ENCODE measurements around the gene ZNRF3.
"Not testable (repeated sequence)": the region's sequence is repeated elsewhere in the genome, so short reads cannot be mapped to it uniquely, and the experiment has no call there.

ZNRF3 gene

DNA sequence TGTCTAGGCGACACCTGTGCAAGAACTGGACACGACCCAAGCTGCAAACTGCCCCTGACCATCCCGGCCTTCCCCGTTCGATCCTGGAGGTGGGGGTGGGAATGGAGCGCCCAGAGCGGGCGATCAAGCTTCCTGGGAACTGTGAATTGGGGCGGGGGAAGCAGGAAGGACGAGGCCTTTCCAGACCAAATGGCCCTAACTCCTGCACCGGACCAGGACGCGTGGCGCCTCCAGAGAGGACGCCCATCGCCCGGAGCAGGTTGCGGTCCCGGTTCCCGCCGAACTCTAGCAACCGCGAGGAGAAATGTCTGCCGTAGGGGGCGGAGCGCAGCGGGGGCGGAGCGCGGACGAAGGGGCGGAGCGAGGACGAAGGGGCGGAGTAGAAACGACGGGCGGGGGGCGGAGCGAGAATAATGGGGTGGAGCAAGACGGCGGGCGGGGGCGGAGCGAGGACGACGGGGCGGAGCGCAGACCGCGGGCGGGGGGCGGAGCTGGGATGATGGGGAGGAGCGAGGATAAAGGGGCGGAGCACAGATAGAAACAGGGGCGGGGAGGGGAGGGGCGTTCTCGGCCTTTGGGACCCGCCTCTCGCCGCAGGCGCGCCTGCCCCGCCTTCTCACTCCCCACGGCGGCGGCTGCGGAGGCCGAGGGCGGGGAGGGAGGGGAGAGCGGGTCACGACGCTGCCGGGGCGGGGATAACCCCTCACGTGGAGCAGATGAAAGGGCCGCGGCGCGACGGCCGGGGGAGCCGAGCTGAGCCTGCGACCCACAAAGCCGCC lies at the start of gene ZNRF3:
TSS of gene ZNRF3 (plus strand) at position 695 of the 779 bp plus-strand sequence. CDS start 195 bp downstream, outside the sequence.
- DNase-seq (ENCODE audit: low spot score): peak; percentile 91

DNA sequence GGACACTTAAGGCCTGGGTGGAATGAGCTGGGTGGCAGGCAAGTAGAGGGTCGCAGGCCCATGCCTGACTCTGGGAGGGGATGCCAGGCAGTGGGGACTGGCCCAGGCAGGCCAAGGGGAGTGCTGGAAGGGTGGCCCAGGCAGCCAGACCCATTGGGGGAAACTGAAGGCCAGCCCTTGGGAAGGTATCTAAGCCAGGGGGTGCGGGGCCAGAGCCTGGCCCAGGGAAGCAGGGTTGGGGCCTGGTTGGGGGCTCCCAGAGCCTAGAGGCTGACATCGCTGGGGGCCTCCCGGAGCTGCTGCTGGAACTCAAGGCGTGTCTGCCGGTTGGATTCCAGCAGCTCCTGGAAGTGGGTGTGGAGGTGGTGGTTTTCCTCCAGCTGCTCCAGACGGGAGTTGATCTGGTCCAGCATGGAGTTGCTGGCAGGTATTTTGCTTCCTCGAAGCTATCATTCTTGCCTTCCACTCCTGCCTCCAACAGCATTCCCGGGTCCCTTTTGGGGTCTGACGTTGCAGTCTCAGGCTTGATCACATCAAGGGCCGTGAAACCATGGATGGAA lies 47.7 kb upstream of the ZNRF3 start:
- no peak for DNase-seq (ENCODE audit: low spot score)

DNA sequence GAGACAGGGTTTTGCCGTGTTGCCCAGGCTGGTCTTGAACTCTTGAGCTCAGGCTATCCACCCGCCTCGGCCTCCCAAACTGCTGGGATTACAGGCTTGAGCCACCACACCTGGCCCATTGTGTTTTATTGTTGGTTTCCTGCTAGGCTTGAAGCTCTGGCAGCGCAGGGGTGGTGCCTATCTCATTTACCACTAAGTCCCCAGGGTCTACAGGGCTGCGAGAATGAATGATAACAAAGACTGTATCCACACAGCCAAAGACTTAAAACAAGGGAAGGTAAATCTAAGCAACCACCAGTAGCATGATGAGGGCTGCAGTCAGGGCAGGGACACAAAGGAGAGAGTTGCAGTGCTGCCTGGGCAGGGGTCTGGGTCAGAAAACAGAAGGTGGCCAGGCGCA lies 45.7 kb upstream of the ZNRF3 start:
- DNase-seq (ENCODE audit: low spot score): no peak

DNA sequence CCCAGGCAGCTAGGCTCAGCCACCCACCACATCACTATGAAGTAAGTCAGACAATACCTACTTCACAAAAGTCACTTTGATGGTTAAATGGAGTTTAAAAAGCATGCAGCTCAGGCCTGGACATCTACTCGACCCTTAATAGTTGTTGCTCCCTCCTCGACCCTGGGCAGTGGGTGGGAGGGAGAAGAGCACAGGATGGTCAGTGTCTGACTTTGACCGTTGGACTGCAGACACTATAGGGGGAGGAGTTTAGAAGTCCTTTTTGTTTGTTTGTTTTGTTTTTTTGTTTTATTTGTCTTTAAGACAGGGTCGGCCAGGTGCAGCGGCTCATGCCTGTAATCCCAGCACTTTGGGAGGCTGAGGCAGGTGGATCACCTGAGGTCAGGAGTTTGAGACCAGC lies 44.4 kb upstream of the ZNRF3 start:
- no peak for DNase-seq (ENCODE audit: low spot score)

DNA sequence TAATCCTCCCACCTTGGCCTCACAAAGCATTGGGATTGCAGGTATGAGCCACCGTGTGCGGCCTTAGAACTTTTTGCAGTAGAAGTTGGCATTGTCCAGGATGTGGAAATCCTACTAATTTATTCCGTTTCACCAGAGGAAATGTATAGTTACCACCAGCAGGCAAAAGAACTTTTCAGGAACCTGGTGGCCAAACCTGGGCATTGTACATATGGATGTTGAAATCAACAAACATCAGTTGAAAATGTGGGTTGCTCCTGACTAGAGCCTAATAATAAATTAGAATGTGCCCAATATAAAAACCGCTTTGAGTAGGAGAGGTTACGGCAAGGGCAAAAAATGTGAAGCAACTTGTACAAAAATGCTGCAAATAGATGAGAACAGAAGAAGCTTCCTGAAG lies 42.3 kb upstream of the ZNRF3 start:
- DNase-seq (ENCODE audit: low spot score): no peak

DNA sequence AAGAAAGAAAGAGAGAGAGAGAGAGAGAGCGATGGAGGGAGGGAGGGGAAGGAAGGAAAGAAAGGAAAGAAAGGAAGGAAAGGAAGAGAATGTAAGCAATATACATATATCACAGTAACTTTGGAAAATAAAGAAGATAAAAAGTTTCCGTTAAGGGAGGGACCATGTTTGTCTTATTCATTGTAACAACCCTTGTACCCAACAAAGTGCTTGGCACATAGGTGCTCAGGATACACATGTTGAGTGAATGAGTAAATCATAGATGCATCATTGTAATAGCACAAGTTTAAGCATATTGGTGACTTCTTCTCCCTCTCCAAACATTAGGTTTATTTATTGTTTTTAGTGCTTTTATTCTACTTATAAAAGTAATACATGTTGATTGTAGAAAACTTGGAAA lies 39.7 kb upstream of the ZNRF3 start:
- DNase-seq (ENCODE audit: low spot score): no peak

DNA sequence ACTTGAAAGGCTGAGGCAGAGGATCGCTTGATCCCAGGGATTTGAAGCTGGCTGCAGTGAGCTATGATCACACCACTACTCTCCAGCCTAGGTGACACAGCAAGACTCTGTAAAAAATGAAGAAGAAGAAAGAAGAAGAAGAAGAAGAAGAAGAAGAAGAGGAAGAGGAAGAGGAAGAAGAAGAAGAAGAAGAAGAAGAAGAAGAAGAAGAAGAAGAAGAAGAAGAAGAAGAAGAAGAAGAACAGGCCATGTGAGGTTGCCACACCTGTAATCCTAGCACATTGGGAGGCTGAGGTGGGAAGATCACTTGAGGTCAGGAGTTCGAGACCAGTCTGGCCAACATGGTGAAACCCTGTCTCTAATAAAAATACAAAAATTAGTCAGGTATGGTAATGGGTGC lies 39.1 kb upstream of the ZNRF3 start:
- not testable (repeated sequence) for DNase-seq (ENCODE audit: low spot score)

DNA sequence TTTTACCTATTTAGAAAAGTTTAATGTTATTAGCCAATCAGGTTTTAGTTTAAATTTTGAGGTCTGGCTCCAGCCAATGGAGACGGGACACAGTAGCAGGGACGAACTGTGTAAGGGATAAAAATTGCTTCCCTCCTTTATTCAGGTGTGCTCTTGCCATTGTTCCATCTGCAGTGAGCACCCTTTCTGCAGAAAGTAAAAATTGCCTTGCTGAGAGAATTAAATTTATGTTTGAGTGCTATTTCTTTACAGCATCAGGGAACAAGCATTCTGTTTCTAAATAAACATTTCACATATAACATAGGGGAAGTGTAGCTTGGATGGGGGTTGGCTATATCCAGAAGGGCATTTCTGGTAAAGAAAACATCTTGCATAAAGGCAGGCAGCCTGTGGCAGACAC lies 36.4 kb upstream of the ZNRF3 start:
- DNase-seq (ENCODE audit: low spot score): no peak

DNA sequence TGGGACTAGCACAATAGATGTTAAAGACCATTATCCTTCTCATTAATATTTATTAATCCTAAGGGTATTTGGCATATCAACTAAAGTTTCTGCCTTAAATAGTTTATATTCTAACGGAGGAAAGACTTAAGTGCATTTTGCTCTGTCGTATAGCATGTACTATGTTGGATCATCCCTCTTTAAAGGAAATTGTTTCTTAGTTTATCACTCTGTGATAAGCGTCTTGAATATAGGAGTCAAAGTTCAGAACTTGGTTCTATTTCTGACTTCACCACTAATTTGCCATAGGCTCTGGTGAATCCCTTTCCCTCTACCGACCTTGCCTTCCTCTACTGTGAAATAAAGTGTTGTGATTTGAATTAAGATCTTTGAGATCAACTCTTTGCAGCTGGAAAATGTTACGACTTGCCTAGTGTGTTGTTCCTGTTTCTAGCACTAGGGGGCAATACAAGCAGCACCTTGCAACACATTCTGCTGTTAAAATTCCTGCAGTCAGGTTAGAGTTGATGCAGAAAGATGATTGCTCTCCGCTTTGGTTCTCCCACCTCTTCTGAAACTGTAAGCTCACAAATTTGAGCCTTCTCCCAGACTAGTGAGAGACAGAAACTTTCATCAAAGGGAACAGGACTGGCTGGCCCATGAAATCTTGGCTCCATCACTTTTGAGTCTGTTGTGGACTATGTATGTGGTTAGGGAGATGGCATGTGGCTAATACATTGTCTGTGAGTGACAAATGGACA lies 27.8 kb upstream of the ZNRF3 start:
- DNase-seq (ENCODE audit: low spot score): peak; percentile 59

DNA sequence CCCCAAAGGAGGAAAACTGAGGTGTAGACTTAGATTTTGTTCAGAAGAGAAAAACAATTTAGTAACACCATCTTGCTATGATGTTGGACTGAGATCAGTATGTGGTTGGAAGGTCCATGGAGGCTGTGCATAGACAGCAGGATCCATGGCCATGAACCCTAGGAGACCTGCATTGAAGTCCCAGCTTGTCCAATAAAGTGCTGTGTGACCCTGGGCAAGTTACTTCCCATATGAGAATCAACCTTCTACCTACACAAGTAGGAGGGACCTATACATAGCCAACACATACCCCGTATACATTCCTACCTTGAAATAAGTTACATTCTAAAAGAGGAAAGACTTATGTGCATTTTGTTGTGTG lies 27.3 kb upstream of the ZNRF3 start:
- DNase-seq (ENCODE audit: low spot score): no peak

DNA sequence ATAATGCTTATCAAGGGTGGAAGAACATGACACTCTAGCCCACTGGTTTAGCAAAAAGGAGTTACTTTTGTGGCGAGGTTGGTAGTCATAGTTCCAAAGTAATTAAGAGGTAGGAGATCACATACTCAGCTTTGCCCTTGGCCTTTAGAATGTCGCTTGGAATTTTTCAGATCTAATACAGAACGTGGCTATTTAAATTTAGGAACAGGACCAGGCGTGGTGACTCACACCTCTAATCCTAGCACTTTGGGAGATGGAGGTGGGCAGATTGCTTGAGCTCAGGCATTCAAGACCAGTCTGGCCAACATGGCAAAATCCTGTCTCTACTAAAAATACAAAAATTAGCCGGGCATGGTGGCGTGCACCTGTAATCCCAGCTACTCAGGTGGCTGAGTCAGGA lies 26.1 kb upstream of the ZNRF3 start:
- DNase-seq (ENCODE audit: low spot score): no peak

DNA sequence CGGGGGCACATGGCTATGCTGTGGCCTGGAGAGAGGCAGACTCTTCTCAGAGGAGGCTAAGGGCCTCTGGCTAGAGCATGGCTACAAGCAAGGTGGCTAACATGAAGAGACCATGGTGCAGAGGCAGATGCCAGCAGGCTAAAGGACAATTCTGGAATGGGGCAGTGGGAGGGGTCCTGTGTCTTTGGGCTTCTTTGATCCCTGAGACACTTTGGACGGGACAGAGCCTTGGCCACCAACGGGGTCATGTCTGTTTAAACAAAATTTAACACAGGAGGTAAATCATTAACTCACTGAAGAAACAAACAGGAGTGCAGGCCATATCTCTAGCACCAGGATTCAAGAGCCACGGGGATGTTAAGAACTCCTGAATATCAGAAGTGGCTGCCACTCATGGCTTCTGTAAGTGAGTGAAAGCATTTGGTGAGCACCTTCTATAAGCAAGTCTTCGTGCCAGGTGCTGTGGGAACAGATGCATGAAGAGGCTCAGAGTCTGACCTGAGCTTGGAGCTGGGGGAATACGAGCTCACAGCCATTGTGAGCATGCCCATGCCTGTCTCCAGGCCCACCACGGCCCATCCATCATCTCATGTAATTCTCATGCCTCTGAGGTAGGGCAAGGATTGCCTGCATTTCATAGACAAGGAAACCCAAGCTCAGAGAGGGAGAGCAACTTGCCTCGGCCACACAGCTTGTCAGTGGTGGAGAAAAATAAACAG lies 18.3 kb upstream of the ZNRF3 start:
- DNase-seq (ENCODE audit: low spot score): no peak

DNA sequence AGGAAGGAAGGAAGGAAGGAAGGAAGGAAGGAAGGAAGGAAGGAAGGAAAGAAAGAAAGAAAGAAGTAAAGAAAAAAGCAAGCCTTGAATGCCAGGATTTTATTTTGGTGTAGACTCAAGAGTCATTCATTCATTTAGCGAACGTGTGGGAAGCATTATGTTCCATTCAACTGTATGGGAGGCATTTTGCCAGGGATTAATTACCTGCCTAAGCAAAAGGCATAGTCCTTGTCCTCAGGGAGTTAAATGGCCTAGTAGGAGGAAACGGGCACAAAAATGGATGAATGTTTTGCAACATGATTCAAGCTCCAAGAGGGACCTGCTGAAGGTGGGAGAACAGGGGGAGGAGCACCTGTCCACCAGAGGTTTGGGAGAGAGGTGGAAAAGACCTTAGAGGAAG lies 16.2 kb upstream of the ZNRF3 start:
- no peak for DNase-seq (ENCODE audit: low spot score)

DNA sequence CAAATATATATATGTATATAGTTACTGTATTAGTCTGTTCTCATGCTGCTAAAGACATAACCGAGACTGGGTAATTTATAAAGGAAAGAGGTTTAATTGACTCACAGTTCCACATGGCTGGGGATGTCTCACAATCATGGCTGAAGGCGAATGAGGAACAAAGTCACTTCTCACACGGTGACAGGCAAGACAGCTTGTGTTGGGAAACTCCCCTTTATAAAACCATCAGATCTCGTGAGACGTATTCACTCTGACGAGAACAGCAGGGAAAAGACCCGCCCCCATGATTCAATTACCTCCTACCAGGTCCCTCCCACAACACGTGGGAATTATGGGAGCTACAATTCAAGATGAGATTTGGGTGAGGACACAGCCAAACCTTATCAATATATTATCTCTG lies 15.0 kb upstream of the ZNRF3 start:
- not testable (repeated sequence) for DNase-seq (ENCODE audit: low spot score)

DNA sequence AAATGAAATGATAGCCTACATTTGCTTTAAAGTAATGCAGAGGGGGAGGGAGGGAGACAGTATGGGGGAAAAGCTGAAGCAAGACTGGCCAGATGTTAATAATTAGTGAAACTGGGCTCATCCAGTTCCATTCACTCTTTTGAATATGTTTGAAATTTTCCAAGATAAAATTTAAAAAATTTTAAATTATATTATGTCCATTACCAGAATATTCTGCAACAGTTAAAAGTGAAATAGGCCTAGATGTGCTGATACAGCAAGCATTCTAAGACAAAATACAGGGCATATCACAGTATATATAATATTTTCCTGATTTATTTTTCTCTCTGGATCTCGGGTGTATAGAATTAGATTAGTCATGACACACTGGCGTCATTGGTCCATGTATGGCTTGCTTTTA lies 13.6 kb upstream of the ZNRF3 start:
- DNase-seq (ENCODE audit: low spot score): no peak

DNA sequence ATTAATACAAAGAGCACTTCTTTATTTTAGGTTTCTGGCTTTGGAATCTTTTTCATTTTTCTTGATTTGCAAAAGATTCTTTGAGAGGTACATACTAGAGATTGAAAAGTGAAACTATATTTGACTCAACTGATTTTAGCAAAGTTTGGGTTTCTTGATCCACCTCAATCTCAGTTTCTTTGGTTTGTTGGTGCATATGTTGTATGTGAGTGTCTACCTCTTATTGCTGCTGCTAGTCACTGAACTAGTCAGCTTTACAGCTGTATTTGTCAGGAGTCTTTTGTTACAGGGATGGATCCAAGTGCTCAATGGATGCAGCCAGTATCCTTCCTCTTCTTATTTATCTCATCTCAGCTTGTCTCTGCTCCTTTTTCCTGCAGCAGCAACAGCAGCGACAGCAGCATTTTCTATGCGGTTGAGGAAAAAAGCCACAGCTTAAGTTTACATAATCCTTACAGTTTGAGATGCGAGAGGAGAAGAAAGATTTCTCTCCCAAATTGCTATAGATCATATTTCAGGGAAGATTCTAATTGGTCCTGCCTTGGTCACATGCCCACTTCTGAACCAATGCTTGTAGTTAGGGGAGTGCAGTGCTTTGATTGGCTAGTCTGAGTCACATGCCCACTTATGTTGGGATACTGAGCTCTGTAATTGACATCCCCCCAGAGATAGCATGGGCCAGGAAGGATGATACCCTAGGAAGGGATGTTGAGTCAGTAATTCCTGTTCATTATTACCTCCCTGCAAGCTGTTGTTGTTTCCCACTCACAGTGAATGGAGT lies 10.0 kb upstream of the ZNRF3 start:
- DNase-seq (ENCODE audit: low spot score): no peak

DNA sequence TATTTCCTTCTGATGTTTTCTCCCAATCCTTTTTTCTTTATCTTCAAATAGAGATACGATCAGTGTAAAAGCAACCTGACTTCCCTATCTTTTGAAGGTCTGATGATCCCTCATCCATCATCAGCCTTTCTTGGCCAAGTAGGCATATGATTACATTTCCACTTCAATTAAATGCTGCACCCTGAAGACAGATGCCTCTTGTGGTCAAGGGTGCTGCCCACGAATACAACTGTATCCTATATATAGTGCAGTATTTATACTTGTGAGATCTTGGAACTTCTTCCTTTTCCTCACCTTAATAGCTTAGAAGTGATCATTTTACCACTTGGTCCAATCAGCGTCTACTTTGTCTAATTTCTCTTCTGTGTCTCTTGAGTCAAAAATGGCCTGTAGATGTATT lies 9.3 kb upstream of the ZNRF3 start:
- no peak for DNase-seq (ENCODE audit: low spot score)

DNA sequence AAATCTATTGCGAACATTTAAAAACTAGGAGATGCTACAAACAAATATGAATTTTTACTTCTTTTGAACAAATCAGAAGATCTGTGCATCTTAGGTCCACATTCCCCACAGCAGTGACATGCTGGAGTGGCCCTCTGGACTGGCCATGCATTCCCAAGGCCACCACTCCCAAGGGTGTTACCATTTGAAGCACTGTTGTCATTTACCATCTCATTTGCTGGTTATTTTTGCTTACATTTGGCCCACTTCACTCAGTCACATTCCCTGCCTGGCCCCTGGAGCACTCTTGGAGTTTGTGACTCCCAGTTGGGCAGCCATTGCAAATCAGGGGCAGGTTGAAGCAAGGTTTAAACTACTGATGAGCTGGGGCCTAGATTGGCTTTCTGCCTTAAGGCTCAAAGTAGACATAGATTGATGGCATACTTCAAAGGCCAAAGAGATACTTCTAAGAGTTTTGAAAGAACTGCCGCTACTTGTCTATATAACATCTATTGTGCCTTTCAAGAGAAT lies 8.5 kb upstream of the ZNRF3 start:
- DNase-seq (ENCODE audit: low spot score): no peak

DNA sequence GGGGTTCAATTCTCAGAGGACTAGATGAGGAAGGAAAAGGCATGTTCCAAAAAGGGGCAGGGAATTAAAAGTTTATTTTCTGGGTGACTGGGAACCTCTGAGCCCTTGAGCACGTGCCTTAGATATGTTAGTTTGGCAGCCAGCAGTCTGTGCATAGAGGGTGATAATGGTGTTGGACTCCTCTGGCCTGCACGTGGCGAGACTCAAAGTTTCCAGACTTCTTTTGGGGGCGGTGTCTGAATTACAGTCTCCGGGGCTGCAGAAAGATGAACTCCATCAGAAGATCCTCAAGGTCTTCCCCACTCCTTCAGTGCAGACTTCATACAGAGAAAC lies 861 bp upstream of the ZNRF3 start:
- DNase-seq (ENCODE audit: low spot score): no peak

DNA sequence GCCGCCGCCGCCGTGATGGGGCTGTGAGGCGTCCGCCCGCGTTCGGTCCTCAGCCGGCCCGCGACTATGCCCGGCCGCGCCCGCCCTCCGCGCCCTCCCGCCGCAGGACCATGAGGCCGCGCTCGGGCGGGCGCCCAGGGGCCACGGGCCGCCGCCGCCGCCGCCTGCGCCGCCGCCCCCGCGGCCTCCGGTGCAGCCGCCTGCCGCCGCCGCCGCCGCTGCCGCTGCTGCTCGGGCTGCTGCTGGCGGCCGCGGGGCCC lies 215 bp downstream of the ZNRF3 start:
- no peak for DNase-seq (ENCODE audit: low spot score)

DNA sequence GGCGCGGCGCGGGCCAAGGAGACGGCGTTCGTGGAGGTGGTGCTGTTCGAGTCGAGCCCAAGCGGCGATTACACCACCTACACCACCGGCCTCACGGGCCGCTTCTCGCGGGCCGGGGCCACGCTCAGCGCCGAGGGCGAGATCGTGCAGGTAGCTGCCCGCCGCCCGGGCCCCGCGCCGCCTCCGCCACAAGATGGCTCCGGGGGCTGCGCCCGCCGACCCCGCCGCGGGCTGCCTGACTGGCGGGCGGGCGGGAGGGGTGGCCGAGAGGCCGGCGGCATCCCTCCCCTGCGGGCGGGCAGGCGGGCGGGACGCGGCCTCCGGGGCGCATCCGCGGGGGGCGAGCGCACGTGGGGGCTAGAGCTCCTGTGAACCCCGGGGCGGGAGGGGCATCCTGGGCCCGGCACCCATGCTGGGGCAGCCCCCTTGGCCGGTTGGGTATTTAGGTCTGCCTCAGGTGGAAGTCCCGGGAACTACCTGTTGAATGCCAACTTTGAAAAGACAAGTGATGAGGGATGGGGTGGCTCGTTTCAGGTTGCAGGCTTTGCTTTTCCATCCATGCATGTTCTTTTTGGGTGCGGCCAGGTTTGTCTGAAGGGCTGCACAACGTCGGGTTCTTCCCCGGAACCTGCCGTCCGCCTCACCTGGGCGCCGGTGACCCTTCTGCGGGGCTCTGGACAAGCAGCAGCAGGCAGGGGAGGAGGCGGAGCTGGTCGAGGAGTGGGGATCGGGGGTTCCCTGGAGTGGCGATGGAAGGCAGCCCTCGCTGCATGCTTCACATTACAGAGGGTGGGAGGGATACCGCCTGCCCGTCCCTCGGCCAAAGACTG lies 760 bp downstream of the ZNRF3 start:
- DNase-seq (ENCODE audit: low spot score): peak; percentile 27
